GM10266 (cell line): ENCODE results near the gene IL31RA.
A peak's percentile ranks its signal among the peaks of the same experiment; 100 is the strongest.

Source experiments
- DNase-seq: peaks from one replicate; pipeline ENCODE4 v3.0.0; 2012; ENCODE audit errors: extremely low spot score
- TF ChIP-seq, protein P1 (sequence below): IDR thresholded peaks from 2 replicates; pipeline ENCODE4 v1.5.1; 2012; ENCODE audit warnings: mild to moderate bottlenecking, low read depth; ENCODE audit not compliant: control insufficient read depth, insufficient read depth; ENCODE audit errors: missing control alignments

IL31RA gene

DNA sequence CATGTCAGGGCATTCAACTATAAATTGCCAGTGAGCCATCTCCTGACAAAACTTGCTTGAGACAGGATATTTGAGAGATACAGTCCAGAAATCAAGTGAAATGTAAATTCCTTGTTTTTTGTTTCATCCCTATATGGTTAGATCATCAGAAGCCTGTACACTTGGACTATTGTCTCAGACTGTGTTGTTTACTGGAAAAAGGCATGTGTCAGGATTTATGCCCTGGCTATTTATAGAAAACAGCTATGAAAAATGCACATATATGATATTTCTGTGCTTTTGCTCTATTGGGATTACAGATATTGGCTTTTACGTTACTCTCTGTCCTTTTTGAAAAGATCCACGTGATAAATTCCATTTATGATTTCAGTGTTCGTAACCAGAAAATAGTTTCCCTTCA is 44.2 kb downstream of the IL31RA start:
- DNase-seq: no peak
- TF ChIP-seq, protein P1, sequence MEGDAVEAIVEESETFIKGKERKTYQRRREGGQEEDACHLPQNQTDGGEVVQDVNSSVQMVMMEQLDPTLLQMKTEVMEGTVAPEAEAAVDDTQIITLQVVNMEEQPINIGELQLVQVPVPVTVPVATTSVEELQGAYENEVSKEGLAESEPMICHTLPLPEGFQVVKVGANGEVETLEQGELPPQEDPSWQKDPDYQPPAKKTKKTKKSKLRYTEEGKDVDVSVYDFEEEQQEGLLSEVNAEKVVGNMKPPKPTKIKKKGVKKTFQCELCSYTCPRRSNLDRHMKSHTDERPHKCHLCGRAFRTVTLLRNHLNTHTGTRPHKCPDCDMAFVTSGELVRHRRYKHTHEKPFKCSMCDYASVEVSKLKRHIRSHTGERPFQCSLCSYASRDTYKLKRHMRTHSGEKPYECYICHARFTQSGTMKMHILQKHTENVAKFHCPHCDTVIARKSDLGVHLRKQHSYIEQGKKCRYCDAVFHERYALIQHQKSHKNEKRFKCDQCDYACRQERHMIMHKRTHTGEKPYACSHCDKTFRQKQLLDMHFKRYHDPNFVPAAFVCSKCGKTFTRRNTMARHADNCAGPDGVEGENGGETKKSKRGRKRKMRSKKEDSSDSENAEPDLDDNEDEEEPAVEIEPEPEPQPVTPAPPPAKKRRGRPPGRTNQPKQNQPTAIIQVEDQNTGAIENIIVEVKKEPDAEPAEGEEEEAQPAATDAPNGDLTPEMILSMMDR: no peak

DNA sequence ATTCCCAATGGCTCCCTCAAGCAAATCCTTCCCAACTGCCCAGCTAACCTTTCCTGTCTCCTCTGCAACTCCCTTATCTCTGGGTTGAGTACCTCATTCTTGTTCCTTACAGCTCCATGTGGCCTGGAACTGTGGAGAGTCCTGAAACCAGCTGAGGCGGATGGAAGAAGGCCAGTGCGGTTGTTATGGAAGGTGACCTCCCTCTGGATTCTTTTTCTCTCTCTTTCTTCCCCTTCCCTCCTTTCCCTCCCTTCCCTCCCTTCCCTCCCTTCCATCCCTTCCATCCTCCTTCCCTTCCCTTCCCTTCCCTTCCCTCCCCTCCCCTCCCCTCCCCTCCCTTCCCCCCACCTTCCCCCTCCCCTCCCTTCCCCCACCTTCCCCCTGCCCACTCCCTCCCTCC is 45.1 kb downstream of the IL31RA start:
- TF ChIP-seq, protein P1: no peak
- DNase-seq: no peak

DNA sequence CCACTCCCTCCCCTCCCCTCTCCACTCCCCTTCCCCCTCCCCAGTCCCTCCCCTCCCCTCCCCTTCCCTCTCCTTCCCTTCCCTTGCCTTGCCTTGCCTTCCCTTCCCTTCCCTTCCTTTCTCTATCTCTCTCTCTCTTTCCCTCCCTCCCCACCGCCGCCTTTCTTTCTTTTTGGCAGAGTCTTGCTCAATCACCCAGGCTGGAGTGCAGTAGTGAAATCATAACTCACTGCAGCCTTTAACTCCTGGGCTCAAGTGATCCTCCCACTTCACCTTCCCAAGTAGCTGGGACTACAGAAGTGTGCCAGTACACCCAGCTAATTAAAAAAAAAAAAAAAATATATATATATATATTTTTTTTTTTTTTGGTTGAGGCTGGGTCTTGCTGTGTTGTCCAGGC is 45.5 kb downstream of the IL31RA start:
- TF ChIP-seq, protein P1: no peak

DNA sequence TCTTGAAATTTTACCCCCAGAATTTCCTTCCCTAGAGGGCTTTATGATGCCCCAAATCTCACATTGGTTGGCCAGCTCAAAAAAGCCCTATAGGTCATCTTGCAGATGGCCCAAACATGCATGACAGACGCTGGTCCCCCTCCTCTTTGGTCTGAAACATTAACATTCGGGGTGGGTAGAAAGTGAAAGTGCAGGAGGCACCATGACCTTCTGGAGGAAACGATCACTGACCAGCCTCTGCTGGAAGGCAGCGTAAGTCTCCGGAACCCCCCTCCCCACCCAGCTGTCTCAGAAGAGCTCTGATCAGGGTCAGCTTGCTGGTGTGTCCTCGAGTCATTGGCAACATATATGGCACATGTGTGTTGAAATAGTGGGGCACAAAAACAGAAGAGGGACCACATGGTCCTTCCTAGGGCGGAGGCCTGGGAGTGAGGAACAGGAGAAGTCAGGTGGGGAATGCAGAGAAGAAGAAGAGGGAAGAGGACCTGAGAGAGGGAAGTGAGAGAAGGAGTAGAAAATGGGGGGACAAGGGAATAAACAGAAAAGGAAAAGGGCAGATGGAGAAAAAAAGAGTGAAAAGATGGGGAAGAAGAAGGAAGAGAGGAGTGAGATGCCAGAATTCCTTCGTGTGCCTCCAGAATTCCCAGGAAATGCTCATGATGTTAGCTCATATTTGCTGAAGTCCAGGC is 46.2 kb downstream of the IL31RA start:
- DNase-seq: no peak

More for the DNA sequence above, 45.5 kb downstream of the IL31RA start:
- DNase-seq: no peak

DNA sequence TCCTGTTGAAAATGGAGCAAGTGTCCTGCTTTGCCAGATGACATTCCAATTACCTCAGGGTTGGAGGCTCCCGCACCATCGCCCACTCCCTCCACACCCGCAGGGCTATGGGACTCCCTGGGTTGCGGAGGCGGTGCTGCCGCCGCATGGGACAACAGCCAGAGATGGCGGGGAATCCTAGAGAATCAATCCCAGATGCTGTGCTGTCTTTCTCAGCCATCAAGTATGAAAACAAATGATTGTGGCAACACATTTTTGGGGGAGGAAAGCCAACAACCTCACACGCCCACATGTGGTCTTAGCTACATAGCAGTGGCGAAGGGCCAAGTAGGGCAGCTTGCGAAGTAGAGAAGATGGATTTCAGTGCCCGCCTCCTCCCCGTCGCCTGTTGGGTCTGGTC is 46.7 kb downstream of the IL31RA start:
- DNase-seq: no peak
- TF ChIP-seq, protein P1: no peak

More for the DNA sequence above, 46.2 kb downstream of the IL31RA start:
- TF ChIP-seq, protein P1: no peak

DNA sequence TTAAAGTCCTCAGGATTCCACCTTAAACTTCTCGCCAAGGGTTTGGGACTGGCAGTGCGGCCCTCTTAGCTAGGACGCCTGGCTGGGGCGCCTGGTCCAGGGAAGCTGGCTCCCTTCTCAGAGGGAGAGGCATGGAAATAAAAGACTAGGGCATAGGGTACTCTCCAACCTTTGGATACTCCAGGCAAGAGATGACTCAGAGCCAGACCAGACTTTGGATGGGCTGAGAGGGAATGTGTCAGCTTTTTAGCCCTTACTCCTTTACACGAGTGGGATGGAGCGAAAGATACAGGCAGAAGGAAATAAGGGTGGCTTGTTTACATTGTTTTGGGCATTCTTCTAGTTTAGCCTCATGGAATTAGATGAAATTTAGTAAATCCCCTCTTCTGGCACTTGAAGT is 48.2 kb downstream of the IL31RA start:
- TF ChIP-seq, protein P1: no peak
- no peak for DNase-seq

DNA sequence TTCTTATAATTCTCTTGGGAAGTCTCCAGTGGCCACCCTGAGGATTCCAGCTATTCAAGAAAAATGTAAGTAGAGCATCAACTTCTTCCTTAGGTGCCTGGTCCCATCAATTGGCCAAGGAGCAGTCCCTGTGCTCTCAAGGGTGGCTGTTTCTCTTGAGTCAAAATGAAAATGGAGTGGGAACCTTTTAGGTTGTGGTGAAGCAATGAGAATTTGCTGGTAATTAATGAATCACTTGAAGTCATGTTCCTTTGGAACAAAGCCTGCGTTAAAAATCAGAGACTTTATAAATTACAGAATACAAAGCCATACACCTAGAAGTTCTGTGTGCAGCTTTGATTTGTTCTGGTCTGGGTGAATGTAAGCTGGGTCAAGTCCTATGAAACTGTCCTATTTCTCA is 48.9 kb downstream of the IL31RA start:
- peak; percentile 23 for DNase-seq
- TF ChIP-seq, protein P1: no peak
